ENCODE data around the gene SVOP.
"Not testable (repeated sequence)": the region's sequence is repeated elsewhere in the genome, so short reads cannot be mapped to it uniquely, and the experiment has no call there.

Gene SVOP

GRCh38 chr12:108879615-108880254 lies 141.1 kb downstream of the SVOP start, which contains the start of gene DAO:
DAO (plus strand) TSS chr12:108880092; CDS start chr12:108885007, 4,915 bp downstream.
- DNase-seq: no peak

DNA sequence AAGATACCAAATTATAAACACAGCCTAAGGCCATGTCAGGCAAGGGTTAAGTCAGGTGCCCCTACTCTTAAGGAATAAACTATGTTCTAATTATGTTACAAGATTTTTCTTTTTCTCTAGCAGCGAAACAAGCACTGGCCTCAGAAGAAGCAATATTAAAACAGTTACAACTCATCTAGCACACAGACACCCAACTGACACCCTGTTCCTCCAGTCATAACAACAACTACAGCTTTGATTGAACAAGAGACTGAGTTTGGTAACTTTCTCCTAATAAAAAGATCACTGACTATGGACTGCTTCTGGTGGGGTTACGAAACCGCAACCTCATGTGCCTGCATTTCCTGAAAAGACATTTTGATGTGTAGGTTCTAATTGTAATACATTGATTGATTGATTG lies 144.3 kb downstream of the SVOP start:
- DNase-seq: no peak

GRCh38 chr12:108875682-108876361 lies 145.0 kb downstream of the SVOP start:
- DNase-seq: no peak

GRCh38 chr12:108875280-108875679 lies 145.6 kb downstream of the SVOP start:
- no peak for DNase-seq

- DNase-seq: no peak
Observed at GRCh38 chr12:108868781-108869180, 152.1 kb downstream of the SVOP start.

- not testable (repeated sequence) for DNase-seq
Observed at GRCh38 chr12:108866083-108866482, 154.8 kb downstream of the SVOP start.

- no peak for DNase-seq
Observed at GRCh38 chr12:108865169-108865568, 155.7 kb downstream of the SVOP start.

DNA sequence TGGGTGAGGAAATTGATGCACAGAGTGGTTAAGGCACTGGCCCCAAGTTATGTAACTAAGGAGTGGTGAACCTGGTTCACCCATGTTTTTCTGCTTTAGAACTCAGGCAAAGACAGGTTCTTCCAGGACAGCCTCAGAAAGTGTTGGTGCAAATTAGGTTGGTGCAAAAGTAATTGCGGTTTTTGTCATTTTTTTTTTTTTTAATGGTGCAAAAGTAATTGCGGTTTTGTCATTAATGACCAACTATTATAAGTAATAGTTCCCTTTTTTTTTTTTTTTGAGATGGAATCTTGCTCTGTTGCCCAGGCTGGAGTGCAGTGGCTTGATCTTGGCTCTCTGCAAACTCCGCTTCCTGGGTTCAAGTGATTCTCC lies 158.3 kb downstream of the SVOP start:
- no peak for DNase-seq

DNA sequence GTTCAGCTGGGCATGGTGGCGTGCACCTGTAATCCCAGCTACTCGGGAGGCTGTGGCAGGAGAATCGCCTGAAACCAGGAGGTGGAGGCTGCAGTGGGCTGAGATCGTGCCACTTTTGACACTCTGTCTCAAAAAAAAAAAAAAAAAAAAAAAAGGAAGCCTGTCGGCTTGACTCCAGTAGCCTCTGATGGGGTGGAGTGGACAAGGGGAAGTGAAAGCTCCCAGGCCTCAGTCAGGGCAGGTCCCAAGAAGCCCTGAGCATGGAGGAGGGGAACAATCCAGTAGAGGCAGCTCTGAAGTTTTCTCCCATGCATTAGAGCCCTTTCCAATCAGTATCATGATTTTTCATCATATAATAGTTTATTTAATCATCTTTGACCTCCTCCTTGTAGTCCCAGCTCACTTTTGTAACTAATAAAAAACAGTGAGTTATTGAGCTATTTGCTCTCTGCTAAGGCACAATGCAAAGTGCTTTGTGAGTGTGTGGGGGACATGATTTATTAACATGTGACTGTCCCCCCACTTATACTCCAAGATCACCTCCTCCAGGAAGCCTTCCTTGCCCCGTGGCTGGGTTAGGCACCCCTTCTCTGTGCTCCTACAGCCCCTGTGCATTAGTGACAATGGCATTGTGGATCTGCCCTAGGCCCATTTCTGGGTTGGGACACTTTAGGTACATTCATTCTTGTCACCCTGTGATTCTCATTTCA lies 158.8 kb downstream of the SVOP start:
- DNase-seq: no peak

- no peak for DNase-seq
Observed at GRCh38 chr12:108860443-108860842, 160.4 kb downstream of the SVOP start.

DNA sequence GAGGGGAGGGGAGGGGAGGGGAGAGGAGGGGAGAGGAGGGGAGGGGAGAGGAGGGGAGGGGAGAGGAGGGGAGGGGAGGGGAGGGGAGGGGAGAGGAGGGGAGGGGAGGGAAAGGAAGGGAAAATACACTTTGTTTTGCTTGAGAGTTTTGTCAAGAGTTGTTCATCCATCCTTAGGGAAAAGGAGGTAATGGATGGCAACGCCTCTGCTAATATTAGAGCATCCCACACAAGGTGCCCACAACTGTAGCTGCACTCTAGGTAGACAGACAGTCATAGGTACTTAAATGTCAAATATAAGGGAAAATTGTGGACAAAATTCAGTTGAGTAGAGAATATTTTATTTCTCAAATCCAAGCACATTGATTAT lies 161.0 kb downstream of the SVOP start:
- no peak for DNase-seq

DNA sequence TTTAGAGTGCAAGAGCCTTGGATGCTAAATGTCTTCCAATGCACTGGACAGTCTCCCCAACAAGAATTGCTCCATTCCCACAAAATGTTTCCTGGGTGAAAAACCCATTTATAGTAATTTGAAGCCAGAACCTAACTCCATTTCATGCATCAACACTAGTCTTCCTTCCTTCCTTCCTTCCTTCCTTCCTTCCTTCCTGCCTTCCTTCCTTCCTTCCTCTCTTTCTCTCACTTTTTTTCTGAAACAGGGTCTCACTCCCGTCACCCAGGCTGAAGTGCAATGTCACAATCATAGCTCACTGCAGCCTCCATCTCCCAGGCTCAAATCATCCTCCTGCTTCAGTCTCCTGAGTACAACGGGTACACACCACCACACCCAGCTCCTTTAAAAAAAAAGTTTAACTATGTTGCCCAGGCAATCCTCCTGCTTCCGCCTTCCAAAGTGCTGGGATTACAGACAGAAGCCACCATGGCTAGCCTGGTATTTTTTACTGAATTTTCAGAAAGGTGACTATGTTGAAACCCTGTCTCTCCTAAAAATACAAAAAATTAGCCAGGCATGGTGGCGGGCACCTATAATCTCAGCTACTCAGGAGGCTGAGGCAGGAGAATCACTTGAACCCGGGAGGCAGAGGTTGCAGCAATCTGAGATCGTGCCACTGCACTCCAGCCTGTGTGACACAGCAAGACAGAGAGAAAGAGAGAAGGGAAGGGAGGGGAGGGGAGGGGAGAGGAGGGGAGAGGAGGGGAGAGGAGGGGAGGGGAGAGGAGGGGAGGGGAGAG lies 161.5 kb downstream of the SVOP start:
- not testable (repeated sequence) for DNase-seq

- DNase-seq: no peak
Observed at GRCh38 chr12:108858311-108859074, 162.4 kb downstream of the SVOP start.
